ENCODE results near the gene MDC1. TPM values are rescaled to one million over a fixed set of nuclear protein-coding genes. Genes with fewer than 3 reads are reported as not detected.

MDC1 gene
- total RNA-seq, 1 experiment from 2014 or later = 75.8 TPM

- Histone ChIP-seq H3K9ac (ENCODE audit: low read length) (no peak overlapping the region), H3K79me2 (ENCODE audit: insufficient read depth, low read length) (no peaks in the 10 kb centered on the region), H2AFZ (ENCODE audit: low read depth, low read length, poor library complexity, severe bottlenecking) (no peak overlapping the region), H3K9me3 (ENCODE audit: control insufficient read depth in 1 of 2, insufficient read depth in 1 of 2, low read depth in 1 of 2, low read length in 2 of 2) (no peaks in the 10 kb centered on the region), H3K36me3 (ENCODE audit: control insufficient read depth in 1 of 2, insufficient read depth in 2 of 2, low read length in 2 of 2) (peaks cover 46 to 72% of the 10 kb centered on the region in 2 experiments; a peak in 3 of 4 replicates), H3K4me1 (ENCODE audit: control insufficient read depth in 1 of 2, insufficient read depth in 2 of 2, low read length in 2 of 2) (no peaks in the 10 kb centered on the region), H3K4me2 (ENCODE audit: low read length) (no peak overlapping the region), H3K27ac (ENCODE audit: low read depth, low read length) (no peak overlapping the region), H3K4me3 (replicated peaks in 1 of 2; ENCODE audit: low read depth in 1 of 2, low read length in 2 of 2) (no peak overlapping the region), H3K9me2 (ENCODE audit: insufficient read depth) (no peaks in the 10 kb centered on the region), H3K27me3 (ENCODE audit: insufficient read depth, low read length) (no peaks in the 10 kb centered on the region), H4K20me1 (ENCODE audit: insufficient read depth) (no peaks in the 10 kb centered on the region)
- intact Hi-C loops (cut with micrococcal nuclease) = no loop called here
- ATAC-seq (no peak), DNase-seq (ENCODE audit: low read depth, low spot score) (no peak)
- RAD21 ChIA-PET (ENCODE audit: low non-redundant PET in 1 of 2, low total read pairs in 2 of 2, uncharacterized antibody in 2 of 2, unreplicated experiment in 2 of 2) = no interaction called here
- BruUV-seq (replicated peaks) = no TSS peak
- POLR2A ChIA-PET = no interaction called here
- TF ChIP-seq YY1 (IDR thresholded peaks at IDR 0.05; ENCODE audit: extremely low read depth, insufficient replicate concordance, low read depth, low read length) = no peak
- no peak for TF ChIP-seq CTCF (IDR thresholded peaks at IDR 0.05 in 2 of 3, conservative IDR thresholded peaks at IDR 0.05 in 1 of 3; ENCODE audit: borderline replicate concordance in 1 of 3, insufficient read depth in 1 of 3, low read depth in 2 of 3, low read length in 2 of 3)
- TF ChIP-seq SP1 (IDR thresholded peaks at IDR 0.05; ENCODE audit: low read depth) = no peak
- no peak for TF ChIP-seq ZBTB33 (IDR thresholded peaks at IDR 0.05; ENCODE audit: extremely low read depth, insufficient replicate concordance, low read length)
- TF ChIP-seq CEBPB (IDR thresholded peaks at IDR 0.05; ENCODE audit: low read depth) = no peak
- no peak for TF ChIP-seq REST (IDR thresholded peaks at IDR 0.05; ENCODE audit: low read depth)
- TF ChIP-seq ATF3 (IDR thresholded peaks at IDR 0.05) = no peak
- no peak for TF ChIP-seq EGR1 (IDR thresholded peaks at IDR 0.05; ENCODE audit: low read depth)
- no peak for TF ChIP-seq POLR2AphosphoS5 (IDR thresholded peaks at IDR 0.05; ENCODE audit: low read depth, low read length)
- no peak for TF ChIP-seq TCF7L2 (IDR thresholded peaks at IDR 0.05; ENCODE audit: borderline replicate concordance, extremely low read depth, insufficient read depth, insufficient read length)
- TF ChIP-seq EZH2phosphoT487 (IDR thresholded peaks at IDR 0.05; ENCODE audit: borderline replicate concordance) = no peak
- no peak for TF ChIP-seq FOSL1 (IDR thresholded peaks at IDR 0.05; ENCODE audit: low read depth)
- no peak for TF ChIP-seq ELF1 (IDR thresholded peaks at IDR 0.05; ENCODE audit: borderline replicate concordance, low read depth)
- CTCF ChIA-PET = no interaction called here
These were observed 62.0 kb downstream of the MDC1 start for GRCh38 chr6:30654798-30655742.
